ENCODE data around the gene CD248.

Gene CD248

DNA sequence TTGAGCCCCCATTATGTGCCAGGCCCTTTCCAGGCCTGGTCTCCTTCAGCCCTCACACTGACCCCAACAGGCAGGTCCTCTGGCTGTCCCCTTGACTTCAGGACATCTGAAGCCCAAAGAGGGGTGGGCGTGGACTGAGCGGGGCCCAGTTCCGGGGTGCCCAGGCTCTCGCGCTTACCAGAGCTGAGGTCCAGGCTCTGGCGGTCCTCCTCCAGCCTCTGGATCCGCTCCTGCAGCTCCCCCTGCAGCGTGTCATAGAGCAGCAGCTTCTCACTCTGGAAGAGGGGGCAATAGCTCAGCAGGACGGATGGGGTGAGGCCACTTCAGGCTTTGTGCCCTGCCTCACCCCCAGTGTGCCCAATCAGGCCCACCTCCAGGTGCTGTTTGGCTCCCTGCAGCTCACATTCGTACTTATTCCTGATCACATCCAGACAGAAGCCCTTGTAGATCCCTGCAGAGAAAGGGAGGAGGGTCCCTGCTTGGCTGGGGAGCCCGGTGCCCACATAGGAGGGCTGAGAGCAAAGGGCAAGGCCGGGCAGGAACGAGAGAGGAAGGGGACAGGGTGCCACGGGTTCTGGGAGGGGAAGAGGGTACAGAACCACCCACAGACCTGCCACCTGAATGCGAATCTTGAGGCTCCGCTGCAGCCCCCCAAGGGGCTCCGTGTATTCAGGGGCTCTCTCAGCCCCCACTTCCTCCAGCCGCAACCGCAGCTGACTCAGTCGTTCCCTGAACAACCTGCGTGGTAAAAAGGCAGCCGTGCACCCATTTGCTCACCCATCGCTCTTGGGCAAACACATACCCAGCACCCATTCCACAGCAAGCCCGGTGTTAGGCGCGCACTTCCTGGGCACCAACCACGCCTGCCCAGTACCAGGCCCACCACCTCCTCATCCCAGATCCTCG, 24.0 kb upstream of the CD248 start:
- TF ChIP-seq, protein P1, sequence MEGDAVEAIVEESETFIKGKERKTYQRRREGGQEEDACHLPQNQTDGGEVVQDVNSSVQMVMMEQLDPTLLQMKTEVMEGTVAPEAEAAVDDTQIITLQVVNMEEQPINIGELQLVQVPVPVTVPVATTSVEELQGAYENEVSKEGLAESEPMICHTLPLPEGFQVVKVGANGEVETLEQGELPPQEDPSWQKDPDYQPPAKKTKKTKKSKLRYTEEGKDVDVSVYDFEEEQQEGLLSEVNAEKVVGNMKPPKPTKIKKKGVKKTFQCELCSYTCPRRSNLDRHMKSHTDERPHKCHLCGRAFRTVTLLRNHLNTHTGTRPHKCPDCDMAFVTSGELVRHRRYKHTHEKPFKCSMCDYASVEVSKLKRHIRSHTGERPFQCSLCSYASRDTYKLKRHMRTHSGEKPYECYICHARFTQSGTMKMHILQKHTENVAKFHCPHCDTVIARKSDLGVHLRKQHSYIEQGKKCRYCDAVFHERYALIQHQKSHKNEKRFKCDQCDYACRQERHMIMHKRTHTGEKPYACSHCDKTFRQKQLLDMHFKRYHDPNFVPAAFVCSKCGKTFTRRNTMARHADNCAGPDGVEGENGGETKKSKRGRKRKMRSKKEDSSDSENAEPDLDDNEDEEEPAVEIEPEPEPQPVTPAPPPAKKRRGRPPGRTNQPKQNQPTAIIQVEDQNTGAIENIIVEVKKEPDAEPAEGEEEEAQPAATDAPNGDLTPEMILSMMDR (IDR thresholded peaks at IDR 0.05; ENCODE audit: insufficient read depth, low read depth, low read length, missing control alignments), result no peak
- no peak for DNase-seq (ENCODE audit: low read depth)
- no peak overlapping the region for H3K4me3 ChIP-seq (ENCODE audit: low read length)

- no peak for DNase-seq (ENCODE audit: low read depth)
- TF ChIP-seq, protein P1 (IDR thresholded peaks at IDR 0.05; ENCODE audit: insufficient read depth, low read depth, low read length, missing control alignments), result no peak
- H3K4me3 ChIP-seq (ENCODE audit: low read length), result no peak overlapping the region
These were observed 23.0 kb upstream of the CD248 start for GRCh38 chr11:66339686-66340483.

- TF ChIP-seq, protein P1 (IDR thresholded peaks at IDR 0.05; ENCODE audit: insufficient read depth, low read depth, low read length, missing control alignments), result no peak
- peak; percentile 99 for DNase-seq (ENCODE audit: low read depth)
- H3K4me3 ChIP-seq (ENCODE audit: low read length), result no peak overlapping the region
These were observed 22.4 kb upstream of the CD248 start for GRCh38 chr11:66339162-66339675.

- no peak overlapping the region for H3K4me3 ChIP-seq (ENCODE audit: low read length)
- DNase-seq (ENCODE audit: low read depth), result no peak
- TF ChIP-seq, protein P1 (IDR thresholded peaks at IDR 0.05; ENCODE audit: insufficient read depth, low read depth, low read length, missing control alignments), result no peak
These were observed 21.7 kb upstream of the CD248 start for GRCh38 chr11:66338276-66339161.

DNA sequence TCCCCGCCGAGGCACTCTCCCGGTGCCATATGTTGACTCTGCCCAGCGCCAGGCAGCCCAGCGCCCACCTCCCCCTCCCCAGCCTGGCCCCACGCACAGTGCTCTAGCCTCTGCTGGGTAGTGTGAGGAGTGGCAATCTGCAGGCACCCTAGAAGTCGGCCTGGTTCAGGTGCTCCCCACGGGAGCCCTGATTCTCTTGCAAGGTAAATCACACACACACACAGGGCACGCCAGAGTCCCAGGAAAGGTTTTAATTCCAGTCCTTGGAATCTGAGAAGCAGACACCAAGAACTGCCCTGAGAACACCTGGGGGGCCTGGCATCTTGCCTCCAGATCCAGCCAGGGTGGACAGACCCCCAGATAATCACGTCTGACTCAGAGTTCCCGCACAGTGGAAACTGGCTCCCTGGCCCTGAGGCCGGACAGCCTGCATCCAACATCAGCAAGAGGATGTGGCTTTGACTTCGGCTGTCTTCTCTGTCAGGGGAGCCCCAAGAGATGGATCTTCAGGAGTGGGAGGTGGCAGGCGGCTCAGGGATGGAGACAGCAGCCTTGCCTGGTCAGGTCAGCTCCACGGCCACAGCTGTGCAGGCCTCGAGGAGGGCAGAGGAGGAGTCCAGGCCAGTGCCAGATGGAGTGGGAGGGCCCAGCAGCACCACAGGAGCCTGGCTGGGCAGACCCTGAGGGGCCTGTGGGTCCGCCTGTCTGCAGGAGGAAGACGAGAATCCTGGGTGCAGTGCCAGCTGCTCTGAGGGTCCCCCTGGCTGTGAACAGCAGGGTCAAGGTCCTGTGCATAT, 20.5 kb upstream of the CD248 start:
- no peak for DNase-seq (ENCODE audit: low read depth)
- no peak overlapping the region for H3K4me3 ChIP-seq (ENCODE audit: low read length)
- TF ChIP-seq, protein P1 (IDR thresholded peaks at IDR 0.05; ENCODE audit: insufficient read depth, low read depth, low read length, missing control alignments), result no peak
